Esophagus squamous epithelium (tissue), 5 donors: ENCODE data around the gene RAN. TPM values are rescaled to one million over a fixed set of nuclear protein-coding genes. Genes with fewer than 3 reads are reported as not detected.

Source experiments
- DNase-seq: peaks from one replicate; lab custom pipeline; 2025; lab: John Stamatoyannopoulos, UW
- H3K27ac ChIP-seq, 4 donors: fragments of 200-600 bp; sonication (generic); one replicate each; pipeline ENCODE4 v1.5.1; 2016 to 2019; ENCODE audit warnings: mild to moderate bottlenecking in 1 of 4
- H3K27me3 ChIP-seq, 4 donors: fragments of 200-600 bp; sonication (generic); 1 replicate in 3 of 4; 2 replicates in 1 of 4; pipeline versions ENCODE4 v1.5.1 to v1.6.0; 2017 to 2021; ENCODE audit warnings: antibody characterized with exemption in 1 of 4
- H3K36me3 ChIP-seq, 3 donors: fragments of 200-600 bp; sonication (generic); one replicate each; pipeline ENCODE4 v1.5.1; 2016 to 2019
- H3K4me1 ChIP-seq, 3 donors: fragments of 200-600 bp; sonication (generic); one replicate each; pipeline ENCODE4 v1.5.1; 2017 to 2019
- H3K4me3 ChIP-seq, 4 donors: fragments of 200-600 bp; sonication (generic); 1 replicate in 3 of 4; 2 replicates in 1 of 4; pipeline ENCODE4 v1.5.1; 2016 to 2019; ENCODE audit warnings: mild to moderate bottlenecking in 2 of 4, moderate library complexity in 1 of 4
- H3K9me3 ChIP-seq, 3 donors: fragments of 200-600 bp; sonication (generic); one replicate each; pipeline ENCODE4 v1.5.1; 2016 to 2019
- POLR2A ChIP-seq, 4 donors: fragments of 450-650 bp; IDR thresholded peaks; one replicate each; pipeline ENCODE4 v1.6.1; 2017; ENCODE audit warnings: antibody characterized with exemption in 4 of 4, mild to moderate bottlenecking in 4 of 4, moderate library complexity in 3 of 4
- WGBS, 2 donors: methylation state at CpG; one replicate each; pipeline ENCODE4 v1.1.5; 2018; 5-methylcytosine and 5-hydroxymethylcytosine counted together
- intact Hi-C: fragments of 100-400 bp; cut with DNase I; formaldehyde crosslinking; loops from one replicate; pipeline ENCODE4 v1.15.0; 2022
- total RNA-seq, 4 donors: library from RNA; depleted of rRNA; stranded (reverse); fragments of >200 nt; gene quantifications; one replicate each; pipeline ENCODE4 v1.1.0, GENCODE V29; 2016
- TF ChIP-seq, protein P1 (sequence below), 6 experiments: fragments of 450-650 bp in 4 of 6; fragments of 200-600 bp in 2 of 6; sonication (generic) in 2 of 6; IDR thresholded peaks; one replicate each; pipeline ENCODE4 v1.5.1; 2016 to 2019; ENCODE audit warnings: antibody characterized with exemption in 6 of 6, mild to moderate bottlenecking in 4 of 6, moderate library complexity in 4 of 6
- donor health status: DM: yes; HTN: yes; CAD: no.

RAN gene
- total RNA-seq, 4 donors from 2014 or later = 204 to 375 (median 325) TPM

DNA sequence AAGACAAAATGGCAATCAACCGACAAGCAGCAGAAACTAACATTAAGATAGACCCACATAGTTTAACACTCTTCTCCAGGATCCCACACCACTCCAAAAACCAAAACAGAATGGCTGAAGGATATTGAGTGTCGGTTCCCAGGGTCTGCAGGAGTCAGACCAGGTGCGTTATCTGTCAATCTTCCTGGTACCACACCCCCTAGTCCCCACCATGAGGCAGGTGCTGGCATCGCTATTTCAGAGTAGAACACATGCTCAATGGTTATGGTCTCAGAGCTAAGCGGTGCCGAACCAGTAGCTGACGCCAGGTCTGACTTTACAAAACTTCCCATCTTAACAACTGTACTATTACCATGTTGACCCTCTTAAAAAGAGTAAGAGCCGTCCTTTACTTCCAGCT, 43.0 kb upstream of the RAN start:
- Histone ChIP-seq H3K4me1 (peaks cover 3 to 21% (median 6%) of the 10 kb centered on the region in 3 donors), H3K9me3 (no peaks in the 10 kb centered on the region), H3K36me3 (peaks cover 0 to 8% (median 0%) of the 10 kb centered on the region in 3 donors), H3K27me3 (no peaks in the 10 kb centered on the region), H3K4me3 (no peak overlapping the region), H3K27ac (no peak overlapping the region)
- DNase-seq = no peak
- TF ChIP-seq POLR2A (IDR thresholded peaks at IDR 0.05) = no peak
- TF ChIP-seq, protein P1, sequence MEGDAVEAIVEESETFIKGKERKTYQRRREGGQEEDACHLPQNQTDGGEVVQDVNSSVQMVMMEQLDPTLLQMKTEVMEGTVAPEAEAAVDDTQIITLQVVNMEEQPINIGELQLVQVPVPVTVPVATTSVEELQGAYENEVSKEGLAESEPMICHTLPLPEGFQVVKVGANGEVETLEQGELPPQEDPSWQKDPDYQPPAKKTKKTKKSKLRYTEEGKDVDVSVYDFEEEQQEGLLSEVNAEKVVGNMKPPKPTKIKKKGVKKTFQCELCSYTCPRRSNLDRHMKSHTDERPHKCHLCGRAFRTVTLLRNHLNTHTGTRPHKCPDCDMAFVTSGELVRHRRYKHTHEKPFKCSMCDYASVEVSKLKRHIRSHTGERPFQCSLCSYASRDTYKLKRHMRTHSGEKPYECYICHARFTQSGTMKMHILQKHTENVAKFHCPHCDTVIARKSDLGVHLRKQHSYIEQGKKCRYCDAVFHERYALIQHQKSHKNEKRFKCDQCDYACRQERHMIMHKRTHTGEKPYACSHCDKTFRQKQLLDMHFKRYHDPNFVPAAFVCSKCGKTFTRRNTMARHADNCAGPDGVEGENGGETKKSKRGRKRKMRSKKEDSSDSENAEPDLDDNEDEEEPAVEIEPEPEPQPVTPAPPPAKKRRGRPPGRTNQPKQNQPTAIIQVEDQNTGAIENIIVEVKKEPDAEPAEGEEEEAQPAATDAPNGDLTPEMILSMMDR (IDR thresholded peaks at IDR 0.05) = no peak
- WGBS, 2 donors = 90 to 91% methylated on average over 8 of the region's 8 CpGs
- intact Hi-C loops = no loop called here

DNA sequence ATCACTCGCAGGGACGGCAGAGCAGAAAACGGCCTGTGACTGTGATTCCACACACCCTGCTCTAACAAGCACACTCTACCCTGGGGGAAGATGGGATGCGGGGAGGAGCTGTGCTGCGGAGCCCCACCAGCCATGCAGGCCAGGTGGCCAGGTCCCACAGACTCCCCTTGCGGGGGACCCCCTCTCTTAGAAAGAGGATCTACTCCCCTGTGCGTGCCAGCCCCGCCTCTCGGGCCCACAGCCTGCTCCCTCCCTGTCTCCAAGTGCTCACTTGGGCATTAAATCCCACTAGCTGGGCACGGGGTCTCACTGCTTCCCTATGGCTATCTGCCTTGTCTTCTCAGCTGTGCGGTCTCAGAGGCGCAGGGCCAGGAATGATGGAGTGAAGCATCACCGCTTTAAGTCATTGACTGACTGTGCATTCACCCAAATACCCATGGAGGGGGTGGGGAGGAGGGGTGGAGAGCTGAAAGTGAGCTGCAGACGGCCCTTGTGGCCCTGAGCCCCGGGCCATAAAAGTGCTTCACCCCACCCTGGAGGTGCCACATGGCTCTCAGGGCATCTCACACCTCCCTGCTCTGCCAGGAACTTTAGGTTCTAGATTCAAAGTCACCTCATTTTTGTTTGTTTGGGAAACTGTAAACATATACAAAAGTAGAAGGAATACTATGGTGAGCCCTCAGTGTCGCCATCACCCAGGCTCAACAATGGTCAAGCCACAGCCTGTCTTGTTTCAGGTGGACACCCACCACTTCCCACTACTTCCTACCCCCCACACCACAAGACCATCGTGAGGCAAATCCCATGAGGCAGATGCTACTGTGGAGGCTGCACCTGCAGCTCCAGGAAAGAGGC, 42.2 kb upstream of the RAN start:
- TF ChIP-seq, protein P1 (IDR thresholded peaks at IDR 0.05) = no peak
- no peak for TF ChIP-seq POLR2A (IDR thresholded peaks at IDR 0.05)
- Histone ChIP-seq H3K27ac (no peak overlapping the region), H3K4me1 (peaks cover 3 to 21% (median 6%) of the 10 kb centered on the region in 3 donors), H3K4me3 (no peak overlapping the region), H3K36me3 (peaks cover 0 to under 1% (median 0%) of the 10 kb centered on the region in 3 donors), H3K27me3 (no peaks in the 10 kb centered on the region), H3K9me3 (no peaks in the 10 kb centered on the region)
- 84 to 86% methylated on average over 13 of the region's 17 CpGs for WGBS, 2 donors
- intact Hi-C loops = no loop called here
- DNase-seq = no peak

DNA sequence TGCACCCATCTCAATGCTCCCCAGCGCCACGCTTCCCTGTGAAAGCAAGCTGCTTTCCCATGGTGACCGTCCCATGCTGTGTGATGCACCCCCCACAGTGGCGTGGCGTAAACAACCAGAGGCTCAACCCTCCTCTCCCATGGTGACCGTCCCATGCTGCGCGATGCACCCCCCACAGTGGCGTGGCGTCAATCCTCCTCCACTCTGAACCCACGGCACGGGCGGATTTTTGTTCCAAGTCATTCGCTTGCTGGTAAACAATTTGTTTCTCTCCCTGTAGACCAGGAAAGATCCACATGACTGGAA, 41.7 kb upstream of the RAN start:
- 89 to 90% methylated on average over 11 to 14 of the region's 14 CpGs for WGBS, 2 donors
- no peak overlapping the region for H3K4me3 ChIP-seq
- TF ChIP-seq POLR2A (IDR thresholded peaks at IDR 0.05) = no peak
- TF ChIP-seq, protein P1 (IDR thresholded peaks at IDR 0.05) = no peak
- DNase-seq = no peak
- intact Hi-C loops = no loop called here
- no peaks in the 10 kb centered on the region for H3K27me3 ChIP-seq
- H3K4me1 ChIP-seq = peaks cover 3 to 21% (median 6%) of the 10 kb centered on the region in 3 donors
- no peak overlapping the region for H3K27ac ChIP-seq
- H3K9me3 ChIP-seq = no peaks in the 10 kb centered on the region
- H3K36me3 ChIP-seq = no peaks in the 10 kb centered on the region

DNA sequence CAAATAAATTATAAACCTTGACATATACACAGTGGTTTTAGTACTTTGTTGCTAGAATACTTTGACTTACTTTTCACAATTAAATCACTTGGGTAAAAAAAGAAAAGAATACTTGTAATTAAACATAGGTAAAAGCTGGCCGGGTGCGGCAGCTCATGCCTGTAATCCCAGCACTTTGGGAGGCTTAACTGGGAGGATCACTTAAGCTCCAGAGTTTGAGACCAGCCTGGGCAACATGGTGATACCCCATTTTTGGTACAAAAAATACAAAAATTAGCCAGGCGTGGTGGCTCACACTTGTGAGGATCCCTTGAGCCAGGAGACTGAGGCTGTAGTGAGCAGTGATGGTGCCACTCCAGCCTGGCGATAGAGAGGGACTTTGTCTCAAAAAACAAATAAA, 40.6 kb upstream of the RAN start:
- TF ChIP-seq, protein P1 (IDR thresholded peaks at IDR 0.05) = no peak
- TF ChIP-seq POLR2A (IDR thresholded peaks at IDR 0.05) = no peak

DNA sequence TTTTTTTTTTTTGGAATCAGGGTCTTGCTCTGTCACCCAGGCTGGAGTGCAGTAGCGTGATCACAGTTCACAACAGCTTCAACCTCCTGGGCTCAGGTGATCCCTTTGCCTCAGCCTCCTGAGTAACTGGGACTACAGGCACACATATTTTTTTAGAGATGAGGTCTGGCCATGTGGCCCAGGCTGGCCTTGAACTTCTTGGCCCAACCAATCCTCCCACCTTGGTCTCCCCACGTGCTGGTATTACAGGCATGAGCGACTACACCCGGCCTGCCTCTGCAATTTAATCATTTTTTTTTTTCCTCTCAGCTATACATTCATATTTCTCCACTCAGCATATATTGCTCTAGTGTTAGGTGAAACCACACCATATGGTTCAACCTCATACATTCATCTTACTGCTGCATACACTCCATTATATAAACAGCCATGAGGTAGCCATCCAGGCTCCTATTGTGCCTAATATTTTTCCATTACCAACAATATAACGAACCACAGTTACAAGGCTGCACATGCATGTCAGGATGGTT, 39.9 kb upstream of the RAN start:
- H3K4me3 ChIP-seq = no peak overlapping the region
- no peak overlapping the region for H3K27ac ChIP-seq
- no peak for TF ChIP-seq POLR2A (IDR thresholded peaks at IDR 0.05)
- TF ChIP-seq, protein P1 (IDR thresholded peaks at IDR 0.05) = no peak
- no peaks in the 10 kb centered on the region for H3K27me3 ChIP-seq
- DNase-seq = no peak
- WGBS, 2 donors = 86 to 88% methylated on average over 5 of the region's 5 CpGs
- intact Hi-C loops = no loop called here
- H3K4me1 ChIP-seq = peaks cover 3 to 21% (median 6%) of the 10 kb centered on the region in 3 donors
- no peaks in the 10 kb centered on the region for H3K9me3 ChIP-seq
- H3K36me3 ChIP-seq = no peaks in the 10 kb centered on the region

More for the DNA sequence above, 40.6 kb upstream of the RAN start:
- Histone ChIP-seq H3K4me3 (no peak overlapping the region), H3K27me3 (no peaks in the 10 kb centered on the region), H3K9me3 (no peaks in the 10 kb centered on the region), H3K27ac (no peak overlapping the region), H3K4me1 (peaks cover 3 to 21% (median 6%) of the 10 kb centered on the region in 3 donors), H3K36me3 (no peaks in the 10 kb centered on the region)
- intact Hi-C loops = no loop called here
- DNase-seq = no peak
- 87 to 96% methylated on average over 4 of the region's 4 CpGs for WGBS, 2 donors
